ENCODE results near the gene AP2A2. TPM values are rescaled to one million over a fixed set of nuclear protein-coding genes. Genes with fewer than 3 reads are reported as not detected.

AP2A2 gene
- total and polyA plus RNA-seq, 2 of the 4 experiments (the other 2 are of a cell fraction), result 19.9 to 49.0 TPM

DNA sequence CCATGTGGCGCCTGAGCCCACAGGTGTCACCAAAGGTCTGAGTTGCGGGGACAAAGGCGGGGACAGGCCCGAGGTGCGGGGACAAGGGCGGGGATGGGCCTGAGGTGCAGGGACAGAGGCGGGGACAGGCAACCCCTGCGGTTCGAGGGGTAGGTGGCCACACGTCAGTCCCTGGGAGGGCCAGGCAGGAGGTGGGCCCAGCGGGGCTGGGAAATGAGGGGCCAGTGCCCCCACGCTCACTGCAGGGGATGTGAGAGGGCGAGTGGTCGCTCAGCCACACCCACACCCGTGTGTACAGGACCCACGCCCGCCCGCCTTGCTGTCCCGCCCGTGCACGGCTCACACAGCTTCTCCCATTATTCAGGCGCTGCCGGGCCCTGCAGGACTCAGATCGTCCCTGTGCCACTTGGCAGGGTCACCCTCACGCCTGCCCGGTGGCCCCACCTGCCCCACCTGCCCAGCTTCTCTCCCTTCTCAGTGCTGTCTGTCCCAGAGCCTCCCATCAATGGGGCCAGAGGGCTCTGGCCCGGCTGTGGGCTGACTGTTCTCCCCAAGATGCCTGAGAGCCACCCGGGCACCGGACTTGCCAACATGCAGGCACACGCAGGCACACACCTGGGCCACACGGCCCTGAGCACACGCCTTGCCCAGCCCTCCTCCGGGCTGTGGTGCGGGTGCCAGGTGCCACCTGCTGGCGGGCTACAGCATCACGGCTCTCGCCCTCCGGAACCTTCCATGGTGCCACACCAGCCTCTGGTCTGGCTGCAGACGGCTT lies 125.1 kb downstream of the AP2A2 start:
- DNase-seq (peak; percentile 18), ATAC-seq (ENCODE audit: low read depth) (peak; percentile 84)
- Histone ChIP-seq H2AK5ac (ENCODE audit: low read depth, low read length) (no peak overlapping the region), H3K27ac (ENCODE audit: insufficient read depth, low read length) (no peak overlapping the region), H3K9ac (ENCODE audit: low read depth, low read length) (no peak overlapping the region), H2AK9ac (replicated peaks; ENCODE audit: low read depth, low read length, poor library complexity) (no peak overlapping the region), H2AFZ (replicated peaks; ENCODE audit: low read length, poor library complexity) (peak overlapping the region; percentile 18), H3K14ac (replicated peaks; ENCODE audit: low read depth, low read length) (no peak overlapping the region), H3K4me2 (ENCODE audit: low read depth, low read length) (no peak overlapping the region), H3K27me3 (ENCODE audit: control insufficient read depth, insufficient read depth, low read length) (peaks cover 27% of the 10 kb centered on the region), H2BK20ac (ENCODE audit: low read depth, low read length) (no peak overlapping the region), H3K9me1 (ENCODE audit: insufficient read depth, low read length) (no peaks in the 10 kb centered on the region), H4K5ac (ENCODE audit: low read depth, low read length) (no peak overlapping the region), H3K18ac (ENCODE audit: low read depth, low read length) (no peak overlapping the region), H4K91ac (ENCODE audit: insufficient read depth, low read depth, low read length) (no peak overlapping the region), H3K9me3 (ENCODE audit: control insufficient read depth, insufficient read depth, low read length) (no peaks in the 10 kb centered on the region), H3K56ac (ENCODE audit: extremely low read depth, insufficient read depth, low read length) (no peak overlapping the region), H2BK15ac (ENCODE audit: low read depth, low read length) (no peak overlapping the region), H4K20me1 (ENCODE audit: insufficient read depth, low read length) (no peaks in the 10 kb centered on the region), H3K4me3 (ENCODE audit: insufficient read depth, low read depth, low read length) (no peak overlapping the region), H2BK120ac (ENCODE audit: low read depth, low read length) (no peak overlapping the region), H3K4me1 (ENCODE audit: control insufficient read depth, insufficient read depth, low read length) (no peaks in the 10 kb centered on the region; the same call in 1 of the 2 replicates), H3K4ac (ENCODE audit: low read depth, low read length) (no peak overlapping the region), H4K8ac (ENCODE audit: low read depth in 2 of 2, low read length in 2 of 2) (no peak overlapping the region), H3K36me3 (ENCODE audit: control insufficient read depth, insufficient read depth, low read length) (no peaks in the 10 kb centered on the region), H3K79me1 (ENCODE audit: low read depth in 1 of 2, low read length in 2 of 2) (no peaks in the 10 kb centered on the region), H3K23ac (ENCODE audit: low read depth, low read length) (no peak overlapping the region), H2BK5ac (ENCODE audit: low read depth, low read length, poor library complexity, severe bottlenecking) (no peak overlapping the region)
- CTCF ChIA-PET, result no interaction called here
- POLR2A ChIA-PET (ENCODE audit: unreplicated experiment), result no interaction called here
- WGBS, 2 experiments (ENCODE audit: extremely low coverage in 2 of 2, insufficient read length in 1 of 2), result 49% methylated on average over 27 of the region's 39 CpGs; no CpG with 5 or more reads in 1 of the 2 experiments
- in situ Hi-C loops (cut with MboI; ENCODE audit: low sequenced_read_pairs) (no loop called here), dilution Hi-C loops (cut with HindIII; ENCODE audit: low sequenced_read_pairs, unreplicated experiment) (no loop called here), intact Hi-C loops (cut with micrococcal nuclease) (loop anchor here (10.0 kb wide), 1 partner anchor 206 kb away; the partner anchor contains the start of genes POLR2L and TSPAN4)
- no TSS peak for BruUV-seq (replicated peaks)
- TF ChIP-seq SMC3 (IDR thresholded peaks at IDR 0.05; ENCODE audit: low read depth, low read length), result peak; percentile 63
- peak; percentile 65 for TF ChIP-seq CTCF (conservative IDR thresholded peaks at IDR 0.05; ENCODE audit: low read depth, low read length)
- no peak for TF ChIP-seq MAZ (IDR thresholded peaks at IDR 0.05; ENCODE audit: borderline replicate concordance, low read depth, low read length)
- no peak for TF ChIP-seq CEBPB (IDR thresholded peaks at IDR 0.05; ENCODE audit: low read depth, low read length)
- no peak for TF ChIP-seq FOS (IDR thresholded peaks at IDR 0.05; ENCODE audit: low read depth, low read length)
- no peak for TF ChIP-seq CHD1 (IDR thresholded peaks at IDR 0.05; ENCODE audit: low read depth, low read length)
- peak; percentile 76 for TF ChIP-seq RAD21 (IDR thresholded peaks at IDR 0.05; ENCODE audit: low read length)

Measured in IMR-90 (cell line).